ENCODE measurements around the gene DENND4A.
"Not testable (repeated sequence)": the region's sequence is repeated elsewhere in the genome, so short reads cannot be mapped to it uniquely, and the experiment has no call there.

DNA sequence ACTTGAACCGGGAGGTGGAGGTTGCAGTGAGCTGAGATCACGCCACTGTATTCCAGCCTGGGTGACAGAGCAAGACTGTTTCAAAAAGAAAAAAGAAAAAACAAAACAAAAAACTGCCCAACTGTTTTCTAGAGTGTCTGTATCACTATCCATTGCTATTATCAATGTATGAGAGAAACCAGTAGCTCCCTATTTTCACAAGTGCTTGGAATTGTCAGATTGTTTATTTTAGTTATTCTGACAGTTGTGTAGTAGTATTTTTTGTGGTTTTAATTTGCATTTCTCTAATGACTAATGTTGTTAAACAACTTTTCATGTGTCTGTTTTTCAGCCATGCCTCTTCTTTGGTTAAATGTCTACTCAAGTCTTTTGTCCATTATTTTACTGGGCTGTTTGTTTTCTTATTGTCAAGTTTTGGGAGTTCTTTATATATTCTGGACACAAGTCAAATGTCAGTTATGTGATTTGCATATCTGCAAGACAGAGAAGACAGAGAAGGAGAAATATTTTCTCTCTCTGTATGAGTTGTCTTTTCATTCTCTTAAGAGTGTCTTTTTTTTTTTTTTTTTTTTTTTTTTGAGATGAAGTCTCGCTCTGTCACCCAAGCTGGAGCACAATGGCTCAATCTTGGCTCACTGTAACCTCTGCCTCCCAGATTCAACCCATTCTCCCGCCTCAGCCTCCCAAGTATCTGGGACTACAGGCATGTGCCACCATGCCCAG is 19.1 kb upstream of the DENND4A start:
- not testable (repeated sequence) for TF ChIP-seq ZNF274 (IDR thresholded peaks at IDR 0.05; ENCODE audit: low read depth, low read length); SUZ12 (IDR thresholded peaks at IDR 0.05; ENCODE audit: extremely low read depth, insufficient read depth, insufficient read length)
